HG03045 (cell line): ENCODE measurements around the gene C4B.
"Not testable (repeated sequence)": the region's sequence is repeated elsewhere in the genome, so short reads cannot be mapped to it uniquely, and the experiment has no call there.

ENCODE experiments used
- ATAC-seq: cut with Tn5 transposase; IDR thresholded peaks from one replicate; pipeline ENCODE4 v1.9.1; 2021; ENCODE audit warnings: mild to moderate bottlenecking, moderate library complexity; ENCODE audit not compliant: unreplicated experiment

C4B gene

DNA sequence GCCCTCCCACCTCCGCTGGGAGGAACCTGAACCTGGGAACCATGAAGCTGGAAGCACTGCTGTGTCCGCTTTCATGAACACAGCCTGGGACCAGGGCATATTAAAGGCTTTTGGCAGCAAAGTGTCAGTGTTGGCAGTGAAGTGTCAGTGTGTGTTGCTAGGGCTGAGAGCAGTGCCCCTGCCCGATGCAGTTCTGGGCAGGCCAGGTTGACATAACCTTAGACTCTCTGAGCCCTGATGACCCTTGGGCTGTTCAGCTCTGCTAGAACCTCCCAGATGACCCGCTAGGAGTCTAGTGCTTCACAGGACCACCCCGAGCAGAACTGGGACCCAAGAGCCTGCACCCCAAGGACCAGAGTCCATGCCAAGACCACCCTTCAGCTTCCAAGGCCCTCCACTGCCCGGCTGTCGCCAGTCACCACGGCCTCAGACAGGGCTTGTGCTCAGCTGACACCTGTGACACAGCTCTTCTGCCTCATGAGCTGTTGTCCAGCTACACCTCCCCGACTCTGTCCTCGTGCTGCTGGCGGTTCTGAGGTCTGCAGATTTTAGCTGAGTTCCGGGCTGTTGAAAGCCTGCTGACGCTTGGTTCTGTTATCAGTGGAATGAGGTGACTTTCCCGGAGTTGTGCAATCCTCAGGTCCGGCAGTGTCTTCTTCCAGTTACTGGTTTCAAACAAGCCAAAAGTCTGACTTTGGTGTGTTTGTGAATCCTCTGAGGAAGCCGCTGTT, 20.9 kb downstream of the C4B start:
- ATAC-seq, result not testable (repeated sequence)

DNA sequence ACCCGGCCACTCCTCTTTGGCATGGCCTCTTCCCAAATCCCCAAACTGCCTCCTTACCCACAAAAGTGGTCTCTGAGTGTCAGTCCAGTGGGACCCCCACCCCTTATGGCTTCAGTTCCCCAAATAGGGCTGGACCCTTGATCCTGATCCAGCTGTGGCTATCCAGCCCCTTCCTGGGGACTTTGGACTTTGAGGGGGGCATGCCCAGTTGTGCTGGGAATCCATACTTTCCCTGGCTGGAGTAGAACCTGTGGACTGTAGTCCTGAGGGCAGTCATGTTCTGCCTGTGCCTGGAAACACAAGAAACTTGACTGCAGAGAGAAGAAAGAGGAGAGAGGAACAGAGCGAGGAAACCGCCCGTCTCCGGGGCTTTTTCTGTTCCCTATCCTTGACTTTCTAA, 22.5 kb downstream of the C4B start:
- not testable (repeated sequence) for ATAC-seq

DNA sequence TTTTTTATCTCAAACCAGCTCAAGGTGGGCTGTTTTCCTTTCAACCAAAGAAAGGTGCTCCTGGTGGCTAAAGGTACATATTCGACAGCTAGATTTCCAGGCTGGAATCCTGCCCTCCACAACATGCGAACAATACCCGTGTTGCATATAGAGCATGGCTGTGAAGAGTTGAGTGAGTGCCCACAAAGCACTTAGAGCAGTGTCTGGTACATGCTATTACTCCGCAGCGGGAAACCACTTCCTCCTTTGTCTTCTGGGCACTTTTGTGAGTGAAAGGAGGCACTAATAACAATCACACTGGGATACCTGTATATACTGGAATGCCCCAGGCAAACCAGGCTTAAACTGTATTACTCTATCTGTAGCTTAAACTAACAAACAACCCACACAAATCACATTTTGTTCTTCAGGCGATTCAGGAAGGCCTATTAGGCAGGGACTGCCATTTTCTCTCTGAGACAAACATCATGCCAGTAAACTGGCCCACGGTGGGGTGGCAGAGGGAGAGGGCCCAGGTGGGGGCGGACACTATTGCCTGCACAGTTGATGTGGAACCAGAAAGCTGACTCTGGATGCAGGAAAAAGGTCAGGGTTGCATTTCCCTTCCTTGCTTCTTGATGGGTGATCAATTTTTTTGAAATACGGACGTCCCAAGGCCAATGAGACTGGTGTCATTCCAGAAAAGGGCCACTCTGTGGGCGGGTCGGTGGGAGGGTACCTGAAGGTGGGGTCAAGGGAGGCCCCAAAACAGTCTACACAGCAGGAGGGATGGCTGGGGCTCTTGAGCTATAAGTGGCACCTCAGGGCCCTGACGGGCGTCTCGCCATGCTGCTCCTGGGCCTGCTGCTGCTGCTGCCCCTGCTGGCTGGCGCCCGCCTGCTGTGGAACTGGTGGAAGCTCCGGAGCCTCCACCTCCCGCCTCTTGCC, 23.3 kb downstream of the C4B start, which contains the start of gene CYP21A2:
CYP21A2 (plus strand) TSS at position 818 of the 927 bp plus-strand sequence; CDS start at position 826, 8 bp downstream.
- ATAC-seq, result not testable (repeated sequence)

DNA sequence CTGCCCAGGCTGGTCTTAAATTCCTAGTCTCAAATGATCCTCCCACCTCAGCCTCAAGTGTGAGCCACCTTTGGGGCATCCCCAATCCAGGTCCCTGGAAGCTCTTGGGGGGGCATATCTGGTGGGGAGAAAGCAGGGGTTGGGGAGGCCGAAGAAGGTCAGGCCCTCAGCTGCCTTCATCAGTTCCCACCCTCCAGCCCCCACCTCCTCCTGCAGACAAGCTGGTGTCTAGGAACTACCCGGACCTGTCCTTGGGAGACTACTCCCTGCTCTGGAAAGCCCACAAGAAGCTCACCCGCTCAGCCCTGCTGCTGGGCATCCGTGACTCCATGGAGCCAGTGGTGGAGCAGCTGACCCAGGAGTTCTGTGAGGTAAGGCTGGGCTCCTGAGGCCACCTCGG, 24.3 kb downstream of the C4B start:
- not testable (repeated sequence) for ATAC-seq

DNA sequence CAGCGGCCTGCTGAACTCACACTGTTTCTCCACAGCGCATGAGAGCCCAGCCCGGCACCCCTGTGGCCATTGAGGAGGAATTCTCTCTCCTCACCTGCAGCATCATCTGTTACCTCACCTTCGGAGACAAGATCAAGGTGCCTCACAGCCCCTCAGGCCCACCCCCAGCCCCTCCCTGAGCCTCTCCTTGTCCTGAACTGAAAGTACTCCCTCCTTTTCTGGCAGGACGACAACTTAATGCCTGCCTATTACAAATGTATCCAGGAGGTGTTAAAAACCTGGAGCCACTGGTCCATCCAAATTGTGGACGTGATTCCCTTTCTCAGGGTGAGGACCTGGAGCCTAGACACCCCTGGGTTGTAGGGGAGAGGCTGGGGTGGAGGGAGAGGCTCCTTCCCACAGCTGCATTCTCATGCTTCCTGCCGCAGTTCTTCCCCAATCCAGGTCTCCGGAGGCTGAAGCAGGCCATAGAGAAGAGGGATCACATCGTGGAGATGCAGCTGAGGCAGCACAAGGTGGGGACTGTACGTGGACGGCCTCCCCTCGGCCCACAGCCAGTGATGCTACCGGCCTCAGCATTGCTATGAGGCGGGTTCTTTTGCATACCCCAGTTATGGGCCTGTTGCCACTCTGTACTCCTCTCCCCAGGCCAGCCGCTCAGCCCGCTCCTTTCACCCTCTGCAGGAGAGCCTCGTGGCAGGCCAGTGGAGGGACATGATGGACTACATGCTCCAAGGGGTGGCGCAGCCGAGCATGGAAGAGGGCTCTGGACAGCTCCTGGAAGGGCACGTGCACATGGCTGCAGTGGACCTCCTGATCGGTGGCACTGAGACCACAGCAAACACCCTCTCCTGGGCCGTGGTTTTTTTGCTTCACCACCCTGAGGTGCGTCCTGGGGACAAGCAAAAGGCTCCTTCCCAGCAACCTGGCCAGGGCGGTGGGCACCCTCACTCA, 25.0 kb downstream of the C4B start:
- not testable (repeated sequence) for ATAC-seq

DNA sequence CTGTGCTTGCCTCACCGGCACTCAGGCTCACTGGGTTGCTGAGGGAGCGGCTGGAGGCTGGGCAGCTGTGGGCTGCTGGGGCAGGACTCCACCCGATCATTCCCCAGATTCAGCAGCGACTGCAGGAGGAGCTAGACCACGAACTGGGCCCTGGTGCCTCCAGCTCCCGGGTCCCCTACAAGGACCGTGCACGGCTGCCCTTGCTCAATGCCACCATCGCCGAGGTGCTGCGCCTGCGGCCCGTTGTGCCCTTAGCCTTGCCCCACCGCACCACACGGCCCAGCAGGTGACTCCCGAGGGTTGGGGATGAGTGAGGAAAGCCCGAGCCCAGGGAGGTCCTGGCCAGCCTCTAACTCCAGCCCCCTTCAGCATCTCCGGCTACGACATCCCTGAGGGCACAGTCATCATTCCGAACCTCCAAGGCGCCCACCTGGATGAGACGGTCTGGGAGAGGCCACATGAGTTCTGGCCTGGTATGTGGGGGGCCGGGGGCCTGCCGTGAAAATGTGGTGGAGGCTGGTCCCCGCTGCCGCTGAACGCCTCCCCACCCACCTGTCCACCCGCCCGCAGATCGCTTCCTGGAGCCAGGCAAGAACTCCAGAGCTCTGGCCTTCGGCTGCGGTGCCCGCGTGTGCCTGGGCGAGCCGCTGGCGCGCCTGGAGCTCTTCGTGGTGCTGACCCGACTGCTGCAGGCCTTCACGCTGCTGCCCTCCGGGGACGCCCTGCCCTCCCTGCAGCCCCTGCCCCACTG, 25.9 kb downstream of the C4B start:
- ATAC-seq, result not testable (repeated sequence)

DNA sequence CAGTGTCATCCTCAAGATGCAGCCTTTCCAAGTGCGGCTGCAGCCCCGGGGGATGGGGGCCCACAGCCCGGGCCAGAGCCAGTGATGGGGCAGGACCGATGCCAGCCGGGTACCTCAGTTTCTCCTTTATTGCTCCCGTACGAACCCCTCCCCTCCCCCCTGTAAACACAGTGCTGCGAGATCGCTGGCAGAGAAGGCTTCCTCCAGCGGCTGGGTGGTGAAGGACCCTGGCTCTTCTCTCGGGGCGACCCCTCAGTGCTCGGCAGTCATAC, 26.4 kb downstream of the C4B start:
- ATAC-seq, result not testable (repeated sequence)

DNA sequence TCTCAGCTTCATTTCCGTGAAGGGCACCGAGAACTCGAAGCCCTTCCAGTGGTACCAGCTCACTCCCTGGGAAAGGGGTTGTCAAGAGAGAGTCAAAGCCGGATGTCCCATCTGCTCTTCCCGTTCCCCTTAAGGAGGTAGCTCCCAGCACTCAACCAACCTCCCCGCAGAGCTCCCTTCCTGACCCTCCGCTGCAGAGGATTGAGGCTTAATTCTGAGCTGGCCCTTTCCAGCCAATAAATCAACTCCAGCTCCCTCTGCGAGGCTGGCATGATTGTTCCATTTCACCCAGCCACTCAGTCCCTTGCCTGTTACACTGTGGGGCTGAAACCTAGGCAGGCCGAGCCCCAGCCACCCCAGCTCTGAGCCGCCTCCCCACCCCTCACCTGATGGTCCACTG, 26.8 kb downstream of the C4B start:
- ATAC-seq, result not testable (repeated sequence)

DNA sequence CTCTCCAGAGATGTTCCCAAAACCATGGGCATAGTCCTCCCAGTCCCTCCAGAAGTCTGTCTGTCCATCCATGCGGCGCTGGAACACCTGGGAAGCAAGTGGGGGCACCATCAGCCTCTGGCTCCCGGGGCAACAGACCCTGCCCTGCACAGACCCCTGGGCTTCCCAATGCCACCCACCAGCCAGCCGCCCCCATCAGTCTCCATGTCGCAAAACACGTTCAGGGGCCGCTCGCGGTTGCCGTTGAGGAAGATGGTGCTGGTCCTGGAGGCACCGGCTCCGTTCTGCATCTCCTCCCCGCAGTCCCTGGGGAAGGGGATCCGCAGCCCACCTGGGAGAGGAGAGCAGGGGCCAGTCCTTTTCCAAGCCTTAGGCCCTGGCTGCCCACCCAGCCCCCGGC, 27.7 kb downstream of the C4B start:
- not testable (repeated sequence) for ATAC-seq

DNA sequence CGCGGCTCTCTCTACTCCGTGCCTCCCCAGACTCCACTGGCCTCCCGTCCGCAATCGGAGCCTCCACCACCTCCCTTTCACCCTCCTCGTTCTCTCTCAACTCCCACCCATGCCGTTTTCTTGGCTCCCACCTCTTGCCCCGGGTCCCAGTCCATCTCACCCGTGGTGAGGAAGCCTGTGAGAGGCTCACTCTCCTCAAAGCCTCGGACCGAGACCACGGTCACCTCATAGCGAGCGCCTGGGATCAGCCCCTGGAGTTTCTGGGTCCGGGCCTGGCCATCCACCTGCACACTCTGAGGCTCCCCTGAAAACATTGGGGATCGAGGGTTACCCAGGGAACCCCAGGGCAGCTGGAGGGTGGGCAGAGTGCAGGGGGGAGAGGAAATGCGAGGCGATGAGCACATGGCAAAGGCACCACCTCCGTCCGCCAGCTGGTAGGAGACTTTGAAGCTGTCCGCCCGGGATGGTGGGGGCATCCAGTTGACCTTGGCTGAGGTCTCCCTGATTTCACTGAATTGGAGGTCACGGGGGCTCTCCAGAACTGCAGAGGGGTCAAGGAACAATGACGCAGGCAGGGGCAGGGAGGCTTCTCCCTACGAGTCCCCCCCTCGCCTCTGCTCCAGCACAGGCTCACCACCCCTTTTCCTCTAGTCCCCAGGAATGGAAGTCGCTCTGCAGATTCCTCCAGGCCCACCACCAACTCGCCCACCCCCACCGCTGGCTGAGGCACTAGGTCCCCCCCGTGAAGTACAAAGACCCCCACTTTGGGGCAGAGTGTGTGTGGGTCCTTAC, 29.2 kb downstream of the C4B start:
- not testable (repeated sequence) for ATAC-seq

DNA sequence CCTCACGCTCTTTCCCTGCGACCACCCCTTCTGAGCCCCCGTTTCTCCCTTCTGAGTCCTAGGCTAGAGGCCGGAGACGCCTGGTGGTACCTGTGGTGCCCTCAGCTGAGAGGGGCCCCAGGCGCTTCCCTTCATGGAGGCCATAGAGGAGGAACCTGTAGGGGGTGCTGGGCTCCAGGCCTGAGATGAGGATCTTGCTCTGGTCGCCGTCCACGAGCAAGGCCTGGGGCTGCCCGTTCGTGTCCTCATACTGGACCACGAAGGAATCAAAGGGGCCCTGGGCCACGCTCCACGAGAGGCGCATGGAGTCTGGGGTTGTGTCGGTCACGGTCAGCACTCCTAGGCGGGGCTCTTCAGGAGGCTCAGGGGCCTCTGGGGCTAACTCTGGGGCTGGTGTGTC, 30.3 kb downstream of the C4B start:
- not testable (repeated sequence) for ATAC-seq

DNA sequence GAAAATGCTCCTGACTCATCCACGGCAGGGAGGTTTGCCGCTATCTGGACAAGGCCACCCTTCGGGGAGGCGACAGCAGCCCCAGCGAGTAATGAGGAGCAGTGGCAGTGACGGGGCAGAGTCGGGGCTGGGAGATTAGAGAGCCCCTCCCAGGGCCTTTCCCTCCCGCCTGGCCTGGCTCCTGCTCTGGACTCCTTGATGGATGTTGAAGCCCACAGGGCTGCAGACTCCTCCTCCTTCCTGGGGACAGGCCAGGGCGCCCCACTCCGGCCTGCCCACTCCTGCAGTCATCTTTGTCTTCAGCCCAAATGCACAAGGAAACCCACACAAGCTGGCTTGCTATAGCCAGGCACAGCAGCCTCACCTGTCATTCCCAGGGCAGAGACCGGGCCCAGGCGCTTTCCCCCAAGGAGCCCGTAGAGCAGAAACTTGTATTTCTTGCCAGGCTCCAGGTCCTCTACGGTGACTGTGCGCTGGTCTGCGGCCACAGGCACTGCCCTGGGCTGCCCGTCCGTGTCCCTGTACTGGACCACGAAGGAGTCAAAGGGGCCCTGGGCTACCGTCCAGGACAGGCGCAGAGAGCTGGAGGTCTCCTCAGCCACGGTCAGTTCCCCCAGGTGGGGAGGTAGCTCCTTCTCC, 31.3 kb downstream of the C4B start:
- ATAC-seq, result no peak

DNA sequence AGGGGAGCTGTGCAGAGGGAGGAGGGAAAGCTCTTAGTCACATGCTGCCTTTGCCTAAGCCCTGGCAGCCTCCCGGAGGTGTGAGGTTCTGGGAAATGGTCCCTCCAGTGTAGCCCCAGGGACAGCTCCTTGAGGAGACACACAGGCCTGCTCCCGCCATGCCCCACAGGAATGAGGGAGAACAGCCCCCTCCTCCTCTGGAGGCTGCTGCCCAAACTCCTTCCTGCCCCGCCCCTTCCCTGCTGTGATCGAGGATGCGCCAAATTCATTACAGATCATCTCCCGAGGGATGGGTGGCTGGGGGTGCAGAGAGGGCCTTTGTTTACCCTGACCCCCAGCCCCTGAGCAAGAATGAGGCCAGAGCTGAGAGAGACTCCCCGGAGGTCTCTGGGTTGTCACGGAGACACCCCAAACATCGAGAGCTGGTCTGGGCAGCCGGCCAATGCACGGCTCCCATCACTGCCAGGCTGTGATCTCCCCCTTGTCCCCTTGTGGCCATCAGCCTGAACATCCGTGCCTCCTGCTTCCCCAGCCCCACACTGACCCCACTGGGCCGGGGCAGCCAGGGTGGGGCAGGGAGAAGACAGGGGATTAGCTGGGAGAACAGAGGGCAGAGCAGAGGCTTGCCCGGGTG, 32.0 kb downstream of the C4B start:
- ATAC-seq, result no peak

DNA sequence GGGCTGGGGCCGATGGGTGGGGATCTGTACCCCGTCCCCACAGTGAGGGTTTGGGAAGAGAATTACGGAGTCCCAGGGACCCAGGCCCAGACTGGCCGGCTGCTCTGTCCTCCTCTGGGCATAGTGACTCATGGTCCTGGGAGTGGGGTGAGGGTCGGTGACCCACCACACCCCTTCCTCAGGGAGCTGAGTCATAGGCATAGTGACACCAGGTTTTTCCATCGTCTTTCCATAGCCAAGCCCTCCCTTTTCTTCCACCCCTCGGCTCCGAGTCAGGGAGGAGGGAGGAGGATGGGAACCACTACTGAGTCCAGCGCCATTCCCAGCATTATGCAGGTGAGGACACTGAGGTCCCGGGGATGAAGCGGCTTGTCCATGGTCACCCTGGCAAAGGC, 32.5 kb downstream of the C4B start:
- no peak for ATAC-seq

DNA sequence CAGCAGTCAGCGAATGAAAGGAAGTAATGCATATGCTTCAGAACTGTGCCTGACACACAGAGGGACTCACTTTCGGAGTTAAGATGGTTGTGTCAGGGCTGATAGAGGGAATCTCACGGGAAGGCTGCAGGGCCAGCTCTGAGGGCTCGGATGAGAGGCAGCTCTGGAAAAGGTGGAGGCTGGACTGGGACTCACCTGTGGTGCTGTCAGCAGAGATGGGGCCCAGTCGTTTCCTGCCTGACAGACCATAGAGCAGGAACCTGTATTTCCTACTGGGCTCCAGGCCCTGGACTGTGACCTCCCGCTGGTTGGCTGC, 32.9 kb downstream of the C4B start:
- ATAC-seq, result no peak

DNA sequence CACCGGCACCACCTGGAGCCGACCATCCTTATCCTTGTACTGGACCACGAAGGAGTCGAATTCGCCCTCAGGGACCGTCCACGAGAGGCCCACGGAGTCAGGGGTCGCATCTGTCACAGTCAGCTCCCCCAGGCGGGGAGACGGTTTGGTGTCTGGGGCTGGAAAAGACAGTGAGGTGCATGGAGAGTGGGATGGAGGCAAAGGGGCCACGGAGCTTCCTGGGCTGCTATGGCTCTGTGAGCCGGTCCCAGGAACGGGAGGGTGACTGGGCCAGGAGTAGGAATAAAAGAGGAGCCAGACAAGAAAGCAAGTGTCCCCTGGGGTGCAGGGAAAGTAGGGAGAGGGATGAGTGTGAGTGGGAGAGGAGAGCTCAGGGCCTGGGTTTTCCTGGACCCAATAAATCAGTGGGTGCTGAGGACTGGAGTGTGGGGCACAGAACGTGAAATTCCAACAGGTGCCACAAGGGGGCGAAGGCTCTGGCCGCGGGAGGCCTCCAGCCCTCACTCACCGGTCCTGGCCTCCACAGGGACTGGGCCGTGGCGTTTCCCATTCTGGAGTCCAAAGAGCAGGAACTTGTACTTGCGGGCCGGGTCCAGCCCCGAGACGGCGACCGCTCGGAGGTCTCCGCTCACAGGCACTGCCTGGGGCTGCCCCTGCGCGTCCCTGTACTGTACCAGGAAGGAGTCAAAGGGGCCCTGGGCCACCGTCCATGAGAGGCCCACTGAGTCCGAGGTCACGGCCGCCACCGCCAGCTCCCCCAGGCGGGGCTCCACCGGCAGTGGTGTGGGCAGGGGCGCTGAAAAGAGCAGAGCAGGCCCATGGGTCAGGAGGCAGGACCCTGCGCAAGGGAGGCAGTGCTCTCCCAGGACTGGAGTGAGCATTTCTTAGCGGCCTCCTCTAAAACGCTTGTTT, 33.5 kb downstream of the C4B start:
- ATAC-seq, result no peak

DNA sequence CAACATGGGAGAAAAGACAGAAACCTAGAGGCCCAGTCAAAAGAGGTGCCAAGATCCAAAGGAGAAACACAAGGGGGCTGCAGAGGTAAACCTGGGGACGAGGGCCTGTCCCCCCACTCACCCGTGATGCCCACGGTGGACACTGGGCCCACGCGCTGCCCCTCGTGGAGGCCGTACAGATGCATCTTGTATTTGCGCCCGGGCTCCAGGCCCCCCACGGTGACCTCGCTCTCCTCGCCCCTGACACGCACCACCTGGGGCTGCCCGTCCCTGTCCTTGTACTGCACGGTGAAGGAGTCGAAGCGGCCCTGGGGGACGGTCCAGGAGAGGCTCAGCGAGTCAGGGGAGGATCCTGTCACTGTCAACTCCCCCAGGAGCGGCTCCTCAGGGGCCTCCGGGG, 34.6 kb downstream of the C4B start:
- not testable (repeated sequence) for ATAC-seq

DNA sequence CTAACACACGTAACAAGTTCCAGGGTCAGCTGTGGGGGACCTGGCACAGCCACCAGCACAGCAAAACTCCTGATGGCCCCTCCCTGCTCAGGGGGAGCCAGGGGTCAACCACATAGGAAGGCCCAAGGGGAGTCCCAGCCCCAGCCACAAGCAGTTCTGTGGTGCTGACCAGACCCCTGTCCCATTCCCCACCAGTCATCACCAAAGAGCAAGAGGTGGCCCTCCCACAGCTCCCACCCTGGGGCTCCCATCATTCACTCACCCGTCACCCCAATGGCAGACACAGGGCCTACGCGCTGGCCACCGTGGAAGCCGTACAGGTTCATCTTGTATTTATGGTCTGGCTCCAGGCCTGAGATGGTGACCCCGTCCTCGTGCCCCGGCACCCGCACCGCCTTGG, 35.1 kb downstream of the C4B start:
- not testable (repeated sequence) for ATAC-seq
